ENCODE data around the gene CKAP2.
"Not testable (repeated sequence)": the region's sequence is repeated elsewhere in the genome, so short reads cannot be mapped to it uniquely, and the experiment has no call there.

The CKAP2 gene

DNA sequence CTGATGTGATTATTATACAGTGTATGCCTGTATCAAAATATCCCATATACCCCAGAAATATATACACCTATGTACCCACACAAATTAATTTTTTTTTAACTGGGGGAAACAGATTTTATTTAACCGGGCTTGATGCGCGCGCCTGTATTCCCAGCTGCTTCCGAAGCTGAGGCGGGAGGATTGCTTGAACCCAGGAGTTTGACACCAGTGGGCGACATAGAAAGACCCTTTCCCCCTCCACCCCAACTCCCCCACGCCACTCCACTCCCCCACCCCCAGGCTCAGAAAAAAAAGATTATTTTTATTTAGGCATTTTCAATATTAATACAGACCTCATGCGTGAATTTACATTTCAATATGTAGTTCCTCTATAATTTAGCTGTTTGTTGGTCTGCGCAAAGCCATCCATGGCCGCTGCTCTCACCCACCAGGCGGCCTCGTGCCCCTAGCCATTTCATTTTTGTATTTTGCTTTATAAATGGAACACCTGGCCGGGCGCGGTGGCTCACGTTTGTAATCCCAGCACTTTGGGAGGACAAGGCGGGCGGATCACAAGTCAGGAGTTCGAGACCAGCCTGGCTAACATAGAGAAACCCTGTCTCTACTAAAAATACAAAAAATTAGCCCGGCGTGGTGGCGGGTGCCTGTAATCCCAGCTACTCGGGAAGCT lies 4.0 kb upstream of the CKAP2 start:
- no peak overlapping the region for H3K27ac ChIP-seq (ENCODE audit: low read depth, low read length)
- peaks cover 21 to 37% of the 10 kb centered on the region in 2 donors for H3K4me1 ChIP-seq (ENCODE audit: control insufficient read depth in 1 of 2, insufficient read depth in 2 of 2, low read length in 2 of 2)
- peak overlapping the region in 1 of 2 donors; percentile 31 for H3K9ac ChIP-seq (ENCODE audit: low read depth in 1 of 2, low read length in 2 of 2)
- H3K4me3 ChIP-seq (ENCODE audit: low read depth in 1 of 2, low read length in 2 of 2): no peak overlapping the region
- H3K36me3 ChIP-seq (ENCODE audit: control insufficient read depth in 1 of 2, insufficient read depth in 2 of 2, low read length in 2 of 2): peaks cover 0 to 5% of the 10 kb centered on the region in 2 donors
- no peaks in the 10 kb centered on the region for H3K27me3 ChIP-seq (ENCODE audit: control insufficient read depth in 1 of 2, insufficient read depth in 2 of 2, low read length in 2 of 2)
- H3K9me3 ChIP-seq (ENCODE audit: control insufficient read depth in 1 of 2, low read length in 2 of 2): no peaks in the 10 kb centered on the region

- no peaks in the 10 kb centered on the region for H3K27me3 ChIP-seq (ENCODE audit: control insufficient read depth in 1 of 2, insufficient read depth in 2 of 2, low read length in 2 of 2)
- no peak overlapping the region for H3K4me3 ChIP-seq (ENCODE audit: low read depth in 1 of 2, low read length in 2 of 2)
- peaks cover 0 to 3% of the 10 kb centered on the region in 2 donors for H3K36me3 ChIP-seq (ENCODE audit: control insufficient read depth in 1 of 2, insufficient read depth in 2 of 2, low read length in 2 of 2)
- peaks cover 26 to 44% of the 10 kb centered on the region in 2 donors for H3K4me1 ChIP-seq (ENCODE audit: control insufficient read depth in 1 of 2, insufficient read depth in 2 of 2, low read length in 2 of 2)
- no peak overlapping the region for H3K27ac ChIP-seq (ENCODE audit: low read depth, low read length)
- H3K9ac ChIP-seq (ENCODE audit: low read depth in 1 of 2, low read length in 2 of 2): no peak overlapping the region
- no peaks in the 10 kb centered on the region for H3K9me3 ChIP-seq (ENCODE audit: control insufficient read depth in 1 of 2, low read length in 2 of 2)
Measured at GRCh38 chr13:52452470-52452869, 2.8 kb upstream of the CKAP2 start.

DNA sequence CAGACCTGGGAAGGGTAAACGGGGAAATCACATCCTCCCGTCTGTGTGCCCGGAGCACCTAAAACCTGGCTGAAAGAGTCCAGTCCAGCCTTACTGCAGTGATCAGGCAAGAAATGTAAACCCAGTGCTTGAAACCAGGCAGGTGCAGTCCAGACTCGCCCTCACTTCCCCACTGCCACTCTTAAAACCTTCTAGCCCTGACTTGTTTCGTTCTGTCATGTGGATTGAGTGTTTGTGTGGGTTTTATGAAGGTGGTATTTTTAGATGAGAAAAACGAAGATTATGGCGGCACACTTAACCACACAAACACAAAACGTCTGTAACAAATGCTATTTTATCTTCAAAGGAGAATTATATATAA lies 839 bp upstream of the CKAP2 start:
- Histone ChIP-seq H3K9ac (ENCODE audit: low read depth in 1 of 2, low read length in 2 of 2) (peak overlapping the region; percentile 74 to 84), H3K27me3 (ENCODE audit: control insufficient read depth in 1 of 2, insufficient read depth in 2 of 2, low read length in 2 of 2) (no peaks in the 10 kb centered on the region), H3K36me3 (ENCODE audit: control insufficient read depth in 1 of 2, insufficient read depth in 2 of 2, low read length in 2 of 2) (no peaks in the 10 kb centered on the region), H3K9me3 (ENCODE audit: control insufficient read depth in 1 of 2, low read length in 2 of 2) (no peaks in the 10 kb centered on the region), H3K4me3 (ENCODE audit: low read depth in 1 of 2, low read length in 2 of 2) (peak overlapping the region; percentile 86 to 87), H3K27ac (ENCODE audit: low read depth, low read length) (peak overlapping the region; percentile 88), H3K4me1 (ENCODE audit: control insufficient read depth in 1 of 2, insufficient read depth in 2 of 2, low read length in 2 of 2) (peaks cover 12 to 28% of the 10 kb centered on the region in 2 donors)

- Histone ChIP-seq H3K9me3 (ENCODE audit: control insufficient read depth in 1 of 2, low read length in 2 of 2) (no peaks in the 10 kb centered on the region), H3K27me3 (ENCODE audit: control insufficient read depth in 1 of 2, insufficient read depth in 2 of 2, low read length in 2 of 2) (no peaks in the 10 kb centered on the region), H3K36me3 (ENCODE audit: control insufficient read depth in 1 of 2, insufficient read depth in 2 of 2, low read length in 2 of 2) (peaks cover 0 to 5% of the 10 kb centered on the region in 2 donors), H3K4me1 (ENCODE audit: control insufficient read depth in 1 of 2, insufficient read depth in 2 of 2, low read length in 2 of 2) (peaks cover 12 to 27% of the 10 kb centered on the region in 2 donors), H3K4me3 (ENCODE audit: low read depth in 1 of 2, low read length in 2 of 2) (peak overlapping the region; percentile 86 to 87), H3K27ac (ENCODE audit: low read depth, low read length) (peak overlapping the region; percentile 88), H3K9ac (ENCODE audit: low read depth in 1 of 2, low read length in 2 of 2) (peak overlapping the region; percentile 74 to 84)
Measured at GRCh38 chr13:52455677-52456041, 381 bp downstream of the CKAP2 start.

GRCh38 chr13:52459668-52460067 lies 4.4 kb downstream of the CKAP2 start:
- H3K27ac ChIP-seq (ENCODE audit: low read depth, low read length): no peak overlapping the region
- H3K9ac ChIP-seq (ENCODE audit: low read depth in 1 of 2, low read length in 2 of 2): no peak overlapping the region
- peaks cover 9 to 33% of the 10 kb centered on the region in 2 donors for H3K36me3 ChIP-seq (ENCODE audit: control insufficient read depth in 1 of 2, insufficient read depth in 2 of 2, low read length in 2 of 2)
- H3K4me3 ChIP-seq (ENCODE audit: low read depth in 1 of 2, low read length in 2 of 2): no peak overlapping the region
- no peaks in the 10 kb centered on the region for H3K27me3 ChIP-seq (ENCODE audit: control insufficient read depth in 1 of 2, insufficient read depth in 2 of 2, low read length in 2 of 2)
- H3K4me1 ChIP-seq (ENCODE audit: control insufficient read depth in 1 of 2, insufficient read depth in 2 of 2, low read length in 2 of 2): peaks cover 12 to 15% of the 10 kb centered on the region in 2 donors
- no peaks in the 10 kb centered on the region for H3K9me3 ChIP-seq (ENCODE audit: control insufficient read depth in 1 of 2, low read length in 2 of 2)

- H3K9me3 ChIP-seq (ENCODE audit: control insufficient read depth in 1 of 2, low read length in 2 of 2): no peaks in the 10 kb centered on the region
- no peak overlapping the region for H3K4me3 ChIP-seq (ENCODE audit: low read depth in 1 of 2, low read length in 2 of 2)
- H3K27me3 ChIP-seq (ENCODE audit: control insufficient read depth in 1 of 2, insufficient read depth in 2 of 2, low read length in 2 of 2): no peaks in the 10 kb centered on the region
- H3K9ac ChIP-seq (ENCODE audit: low read depth in 1 of 2, low read length in 2 of 2): no peak overlapping the region
- H3K4me1 ChIP-seq (ENCODE audit: control insufficient read depth in 1 of 2, insufficient read depth in 2 of 2, low read length in 2 of 2): peaks cover 8 to 10% of the 10 kb centered on the region in 2 donors
- H3K36me3 ChIP-seq (ENCODE audit: control insufficient read depth in 1 of 2, insufficient read depth in 2 of 2, low read length in 2 of 2): peaks cover 9 to 33% of the 10 kb centered on the region in 2 donors
- H3K27ac ChIP-seq (ENCODE audit: low read depth, low read length): no peak overlapping the region
Measured at GRCh38 chr13:52461265-52461664, 6.0 kb downstream of the CKAP2 start.

DNA sequence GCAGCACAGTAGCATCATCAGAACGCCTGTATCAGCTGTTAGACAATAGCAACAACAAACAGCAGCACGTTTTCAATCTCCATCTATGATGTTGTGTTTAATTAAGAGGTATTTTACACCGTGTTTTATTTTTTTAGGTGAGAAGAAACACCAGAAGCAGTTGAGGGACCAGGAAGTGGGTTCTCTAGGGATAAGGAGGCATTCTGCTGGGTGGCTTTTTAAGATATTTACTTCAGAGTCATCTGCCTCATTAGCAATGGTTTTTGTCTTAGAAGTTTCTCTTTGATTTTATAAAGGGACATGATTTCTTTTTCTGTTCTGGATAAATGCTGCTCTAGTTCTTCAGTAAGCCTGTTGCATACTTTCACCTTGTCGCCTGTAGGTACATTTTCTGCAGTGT lies 8.2 kb downstream of the CKAP2 start:
- Histone ChIP-seq H3K9me3 (ENCODE audit: control insufficient read depth in 1 of 2, low read length in 2 of 2) (no peaks in the 10 kb centered on the region), H3K27me3 (ENCODE audit: control insufficient read depth in 1 of 2, insufficient read depth in 2 of 2, low read length in 2 of 2) (no peaks in the 10 kb centered on the region), H3K4me1 (ENCODE audit: control insufficient read depth in 1 of 2, insufficient read depth in 2 of 2, low read length in 2 of 2) (no peaks in the 10 kb centered on the region), H3K9ac (ENCODE audit: low read depth in 1 of 2, low read length in 2 of 2) (no peak overlapping the region), H3K27ac (ENCODE audit: low read depth, low read length) (no peak overlapping the region), H3K4me3 (ENCODE audit: low read depth in 1 of 2, low read length in 2 of 2) (no peak overlapping the region), H3K36me3 (ENCODE audit: control insufficient read depth in 1 of 2, insufficient read depth in 2 of 2, low read length in 2 of 2) (peaks cover 9 to 37% of the 10 kb centered on the region in 2 donors)

DNA sequence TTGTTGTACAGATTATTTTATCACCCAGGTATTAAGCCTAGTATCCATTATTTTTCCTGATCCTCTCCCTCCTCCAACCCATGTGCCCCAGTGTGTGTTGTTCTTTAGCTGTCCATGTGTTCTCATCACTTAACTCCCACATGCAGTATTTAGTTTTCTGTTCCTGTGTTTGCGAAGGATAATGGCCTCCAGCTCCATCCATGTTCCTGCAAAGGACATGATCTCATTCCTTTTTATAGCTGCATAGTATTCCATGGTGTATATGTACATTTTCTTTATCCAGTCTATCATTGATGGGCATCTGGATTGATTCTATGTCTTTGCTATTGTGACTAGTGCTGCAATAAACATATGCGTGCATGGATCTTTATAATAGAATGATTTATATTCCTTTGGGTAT lies 13.2 kb downstream of the CKAP2 start:
- not testable (repeated sequence) for H3K27me3 ChIP-seq (ENCODE audit: control insufficient read depth in 1 of 2, insufficient read depth in 2 of 2, low read length in 2 of 2); H3K4me3 ChIP-seq (ENCODE audit: low read depth in 1 of 2, low read length in 2 of 2); H3K27ac ChIP-seq (ENCODE audit: low read depth, low read length); H3K9me3 ChIP-seq (ENCODE audit: control insufficient read depth in 1 of 2, low read length in 2 of 2); H3K9ac ChIP-seq (ENCODE audit: low read depth in 1 of 2, low read length in 2 of 2); H3K4me1 ChIP-seq (ENCODE audit: control insufficient read depth in 1 of 2, insufficient read depth in 2 of 2, low read length in 2 of 2)
- H3K36me3 ChIP-seq (ENCODE audit: control insufficient read depth in 1 of 2, insufficient read depth in 2 of 2, low read length in 2 of 2): peaks cover 7 to 15% of the 10 kb centered on the region in 2 donors

GRCh38 chr13:52480677-52481428 lies 25.6 kb downstream of the CKAP2 start:
- H3K36me3 ChIP-seq (ENCODE audit: control insufficient read depth in 1 of 2, insufficient read depth in 2 of 2, low read length in 2 of 2); H3K27ac ChIP-seq (ENCODE audit: low read depth, low read length); H3K4me1 ChIP-seq (ENCODE audit: control insufficient read depth in 1 of 2, insufficient read depth in 2 of 2, low read length in 2 of 2); H3K9ac ChIP-seq (ENCODE audit: low read depth in 1 of 2, low read length in 2 of 2); H3K4me3 ChIP-seq (ENCODE audit: low read depth in 1 of 2, low read length in 2 of 2); H3K9me3 ChIP-seq (ENCODE audit: control insufficient read depth in 1 of 2, low read length in 2 of 2); H3K27me3 ChIP-seq (ENCODE audit: control insufficient read depth in 1 of 2, insufficient read depth in 2 of 2, low read length in 2 of 2): not testable (repeated sequence)

DNA sequence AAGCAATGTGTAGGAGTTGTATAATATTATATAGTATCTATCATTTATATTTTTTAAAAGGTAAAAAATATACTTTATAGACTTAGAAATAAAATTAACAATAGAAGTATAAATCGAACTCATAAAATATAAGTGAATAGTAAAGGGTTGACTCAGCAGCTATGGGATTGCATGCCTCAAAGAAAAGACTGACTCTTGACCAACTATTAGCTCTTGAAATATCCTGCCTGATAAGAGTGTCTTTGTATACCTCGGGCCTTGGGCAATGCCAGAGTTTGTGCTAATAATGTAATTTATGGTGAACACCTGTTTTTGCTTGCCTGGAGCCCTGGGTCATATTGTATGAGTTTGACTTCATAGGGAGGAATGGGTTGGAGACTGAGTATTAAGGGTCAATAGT lies 31.8 kb downstream of the CKAP2 start:
- not testable (repeated sequence) for H3K9ac ChIP-seq (ENCODE audit: low read depth in 1 of 2, low read length in 2 of 2); H3K4me3 ChIP-seq (ENCODE audit: low read depth in 1 of 2, low read length in 2 of 2); H3K4me1 ChIP-seq (ENCODE audit: control insufficient read depth in 1 of 2, insufficient read depth in 2 of 2, low read length in 2 of 2); H3K27me3 ChIP-seq (ENCODE audit: control insufficient read depth in 1 of 2, insufficient read depth in 2 of 2, low read length in 2 of 2); H3K9me3 ChIP-seq (ENCODE audit: control insufficient read depth in 1 of 2, low read length in 2 of 2); H3K36me3 ChIP-seq (ENCODE audit: control insufficient read depth in 1 of 2, insufficient read depth in 2 of 2, low read length in 2 of 2); H3K27ac ChIP-seq (ENCODE audit: low read depth, low read length)

Data from duodenal mucosa (tissue), 2 donors.